Measurements from ENCODE around the gene ZNF408. TPM values are rescaled to one million over a fixed set of nuclear protein-coding genes. Genes with fewer than 3 reads are reported as not detected.

Gene ZNF408
- total RNA-seq, 1 experiment from 2014 or later: 15.2 TPM

- TF ChIP-seq STAT6 (CRISPR knock-in tag; conservative IDR thresholded peaks at IDR 0.05; ENCODE audit: low read depth) (no peak), ZMAT4 (CRISPR knock-in tag; IDR thresholded peaks at IDR 0.05) (no peak), EMX1 (CRISPR knock-in tag; IDR thresholded peaks at IDR 0.05) (no peak), ZNF671 (CRISPR knock-in tag; IDR thresholded peaks at IDR 0.05) (no peak), MAX (CRISPR knock-in tag; IDR thresholded peaks at IDR 0.05) (no peak), CTCF (IDR thresholded peaks at IDR 0.05) (no peak), CREB1 (CRISPR knock-in tag; IDR thresholded peaks at IDR 0.05) (no peak), FOXP1 (CRISPR knock-in tag; IDR thresholded peaks at IDR 0.05; ENCODE audit: borderline replicate concordance) (no peak)
Measured at GRCh38 chr11:46745328-46745727, 44.5 kb downstream of the ZNF408 start (continued).

- H3K4me3 Mint-ChIP-seq: no peak overlapping the region
- no peak for ATAC-seq
- POLR2A ChIA-PET: no interaction called here
- H3K4me1 Mint-ChIP-seq: no peaks in the 10 kb centered on the region; the same call in 1 of the 2 replicates
- H3K27ac Mint-ChIP-seq: no peak overlapping the region
- no peak for DNase-seq (ENCODE audit: low spot score)
- H3K9me3 Mint-ChIP-seq: no peaks in the 10 kb centered on the region
- peaks cover 86% of the 10 kb centered on the region for H3K36me3 Mint-ChIP-seq
- CTCF ChIA-PET: no interaction called here
- H3K27me3 Mint-ChIP-seq (ENCODE audit: low read depth): no peaks in the 10 kb centered on the region
- TF ChIP-seq ZNF416 (CRISPR knock-in tag; IDR thresholded peaks at IDR 0.05) (no peak), E2F1 (CRISPR knock-in tag; IDR thresholded peaks at IDR 0.05) (no peak), CTCF (IDR thresholded peaks at IDR 0.05) (no peak), ZBTB43 (CRISPR knock-in tag; IDR thresholded peaks at IDR 0.05) (no peak), ZNF671 (CRISPR knock-in tag; IDR thresholded peaks at IDR 0.05) (no peak), PRDM15 (CRISPR knock-in tag; IDR thresholded peaks at IDR 0.05) (no peak), GTF2I (CRISPR knock-in tag; conservative IDR thresholded peaks at IDR 0.05) (no peak), ATF1 (CRISPR knock-in tag; IDR thresholded peaks at IDR 0.05) (no peak), NR1H2 (CRISPR knock-in tag; IDR thresholded peaks at IDR 0.05) (no peak), ZNF423 (CRISPR knock-in tag; IDR thresholded peaks at IDR 0.05) (no peak), CDX4 (CRISPR knock-in tag; IDR thresholded peaks at IDR 0.05; ENCODE audit: borderline replicate concordance) (no peak), EMX1 (CRISPR knock-in tag; IDR thresholded peaks at IDR 0.05) (no peak), RELA (CRISPR knock-in tag; IDR thresholded peaks at IDR 0.05; ENCODE audit: borderline replicate concordance) (no peak), NR3C1 (CRISPR knock-in tag; conservative IDR thresholded peaks at IDR 0.05; ENCODE audit: low read depth) (no peak), E2F5 (CRISPR knock-in tag; IDR thresholded peaks at IDR 0.05) (no peak), ATF3 (CRISPR knock-in tag; conservative IDR thresholded peaks at IDR 0.05) (no peak)
Measured at GRCh38 chr11:46745995-46746394, 45.2 kb downstream of the ZNF408 start.
